GM10266 (cell line): ENCODE data around the gene ZNF324B.

ENCODE experiments used
- DNase-seq: peaks from one replicate; pipeline ENCODE4 v3.0.0; 2012; ENCODE audit errors: extremely low spot score
- TF ChIP-seq, protein P1 (sequence below): IDR thresholded peaks from 2 replicates; pipeline ENCODE4 v1.5.1; 2012; ENCODE audit warnings: mild to moderate bottlenecking, low read depth; ENCODE audit not compliant: control insufficient read depth, insufficient read depth; ENCODE audit errors: missing control alignments

ZNF324B gene

DNA sequence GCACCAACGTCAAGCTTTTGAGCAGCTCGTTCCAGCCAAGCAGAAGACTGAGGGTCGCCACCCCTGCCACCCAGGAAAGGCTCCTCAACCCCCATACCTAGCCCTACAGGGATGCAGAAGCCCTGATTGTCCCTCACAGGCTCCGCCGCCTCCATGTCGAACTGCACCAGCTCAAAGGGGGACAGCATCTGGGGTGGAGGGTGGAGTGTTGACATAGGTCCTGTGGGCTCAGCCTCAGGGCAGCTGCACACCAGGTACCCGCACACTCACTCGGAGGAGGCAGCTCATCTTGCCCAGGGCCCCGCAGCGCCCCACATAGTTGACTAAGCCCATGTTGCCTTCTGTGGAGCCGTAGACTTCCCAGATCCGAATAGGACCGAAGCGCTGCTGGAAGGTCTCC is 48.8 kb downstream of the ZNF324B start:
- TF ChIP-seq, protein P1, sequence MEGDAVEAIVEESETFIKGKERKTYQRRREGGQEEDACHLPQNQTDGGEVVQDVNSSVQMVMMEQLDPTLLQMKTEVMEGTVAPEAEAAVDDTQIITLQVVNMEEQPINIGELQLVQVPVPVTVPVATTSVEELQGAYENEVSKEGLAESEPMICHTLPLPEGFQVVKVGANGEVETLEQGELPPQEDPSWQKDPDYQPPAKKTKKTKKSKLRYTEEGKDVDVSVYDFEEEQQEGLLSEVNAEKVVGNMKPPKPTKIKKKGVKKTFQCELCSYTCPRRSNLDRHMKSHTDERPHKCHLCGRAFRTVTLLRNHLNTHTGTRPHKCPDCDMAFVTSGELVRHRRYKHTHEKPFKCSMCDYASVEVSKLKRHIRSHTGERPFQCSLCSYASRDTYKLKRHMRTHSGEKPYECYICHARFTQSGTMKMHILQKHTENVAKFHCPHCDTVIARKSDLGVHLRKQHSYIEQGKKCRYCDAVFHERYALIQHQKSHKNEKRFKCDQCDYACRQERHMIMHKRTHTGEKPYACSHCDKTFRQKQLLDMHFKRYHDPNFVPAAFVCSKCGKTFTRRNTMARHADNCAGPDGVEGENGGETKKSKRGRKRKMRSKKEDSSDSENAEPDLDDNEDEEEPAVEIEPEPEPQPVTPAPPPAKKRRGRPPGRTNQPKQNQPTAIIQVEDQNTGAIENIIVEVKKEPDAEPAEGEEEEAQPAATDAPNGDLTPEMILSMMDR, result no peak
- DNase-seq, result no peak
